Right atrium auricular region (tissue), 2 donors: ENCODE measurements around the gene NPIPB8. TPM values are rescaled to one million over a fixed set of nuclear protein-coding genes. Genes with fewer than 3 reads are reported as not detected.
"Not testable (repeated sequence)": the region's sequence is repeated elsewhere in the genome, so short reads cannot be mapped to it uniquely, and the experiment has no call there.

Source experiments
- DNase-seq: peaks from one replicate; pipeline ENCODE4 v3.0.0-alpha.2; 2019; ENCODE audit warnings: low spot score
- H3K27ac ChIP-seq, 2 donors: fragments of 200-600 bp; sonication (generic); 1 replicate in 1 of 2; 2 replicates in 1 of 2; pipeline ENCODE4 v1.5.1; 2016 to 2019
- H3K27me3 ChIP-seq, 2 donors: fragments of 200-600 bp; sonication (generic); one replicate each; pipeline versions ENCODE4 v1.5.1 to v1.6.0; 2017 to 2019
- H3K36me3 ChIP-seq: fragments of 200-600 bp; sonication (generic); one replicate; pipeline ENCODE4 v1.5.1; 2016
- H3K4me1 ChIP-seq, 2 donors: fragments of 200-600 bp; sonication (generic); one replicate each; pipeline versions ENCODE4 v1.5.1 to v1.6.0; 2017 to 2019
- H3K4me3 ChIP-seq, 2 donors: fragments of 200-600 bp; sonication (generic); 1 replicate in 1 of 2; 2 replicates in 1 of 2; pipeline ENCODE4 v1.5.1; 2017 to 2019; ENCODE audit warnings: mild to moderate bottlenecking in 1 of 2, moderate library complexity in 1 of 2
- H3K9me3 ChIP-seq, 2 donors: fragments of 200-600 bp; sonication (generic); one replicate each; pipeline ENCODE4 v1.5.1; 2019
- CTCF ChIP-seq, 2 donors: fragments of 200-600 bp; sonication (generic); IDR thresholded peaks; one replicate each; pipeline ENCODE4 v1.5.1; 2019; ENCODE audit warnings: antibody characterized with exemption in 2 of 2
- total RNA-seq, 2 donors: library from RNA; depleted of rRNA; stranded (reverse); fragments of >200 nt; gene quantifications; one replicate each; pipeline ENCODE4 v1.1.0, GENCODE V29; 2016

NPIPB8 gene
- total RNA-seq, 2 donors from 2014 or later: not detected

DNA sequence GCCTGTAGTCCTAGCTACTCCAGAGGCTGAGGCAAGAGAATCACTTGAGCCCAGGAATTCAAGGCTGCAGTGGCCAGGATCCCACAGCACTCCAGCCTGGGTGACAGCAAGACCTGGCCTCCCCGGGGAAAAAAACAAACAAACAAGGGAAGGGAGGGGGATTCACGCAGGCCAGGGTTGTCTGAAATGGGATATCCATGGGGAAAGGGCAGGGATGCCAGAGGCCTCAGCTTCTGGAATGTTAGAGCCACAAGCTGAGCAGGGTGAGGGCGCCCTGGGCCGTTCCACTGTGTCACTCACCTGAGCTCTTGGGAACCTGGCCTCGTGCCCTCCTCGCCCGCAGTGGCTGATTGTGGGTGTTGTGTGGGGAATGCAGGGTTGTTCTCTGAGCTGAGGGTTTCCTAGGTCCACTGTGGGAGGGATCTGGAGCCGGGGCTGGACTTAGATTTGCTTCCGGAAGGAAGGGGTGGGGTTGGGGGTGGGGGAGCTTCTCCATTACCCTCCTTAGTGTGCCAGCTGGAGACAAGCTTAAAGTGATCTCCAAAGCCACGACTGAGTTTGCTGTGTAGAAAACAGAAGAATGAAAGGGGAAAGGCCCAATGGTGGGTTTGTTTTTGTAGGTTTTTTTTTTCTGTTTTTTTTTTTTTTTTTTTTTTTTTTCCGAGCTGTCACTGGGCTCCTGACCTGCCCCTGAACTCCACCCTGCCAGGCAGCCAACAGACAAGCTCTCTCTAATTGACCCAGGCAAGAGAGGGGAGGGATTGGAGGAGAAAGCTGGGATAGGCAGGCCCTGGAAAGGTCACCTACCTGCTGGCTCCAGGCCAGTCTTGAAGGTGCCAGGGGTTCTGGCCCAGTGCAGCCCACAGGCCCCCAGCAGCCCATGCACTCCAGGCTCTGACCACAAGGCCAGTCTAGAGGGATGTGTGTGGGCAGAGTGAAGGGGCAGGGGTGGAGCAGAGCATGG, 28.0 kb upstream of the NPIPB8 start, which contains the start of gene SULT1A1:
SULT1A1 (minus strand) TSS at position 414 of the 964 bp plus-strand sequence. CDS start 1,189 bp downstream, outside the sequence.
- Histone ChIP-seq H3K27ac (peak within 1 kb of the TSS; percentile 19 to 62), H3K36me3 (no peaks in the 10 kb centered on the region), H3K4me1 (peaks cover 0 to 22% of the 10 kb centered on the region in 2 donors), H3K9me3 (no peaks in the 10 kb centered on the region), H3K4me3 (peak within 1 kb of the TSS; percentile 16 to 48), H3K27me3 (no peaks in the 10 kb centered on the region)
- peak; percentile 84 for DNase-seq
- TF ChIP-seq CTCF (IDR thresholded peaks at IDR 0.05): no peak

DNA sequence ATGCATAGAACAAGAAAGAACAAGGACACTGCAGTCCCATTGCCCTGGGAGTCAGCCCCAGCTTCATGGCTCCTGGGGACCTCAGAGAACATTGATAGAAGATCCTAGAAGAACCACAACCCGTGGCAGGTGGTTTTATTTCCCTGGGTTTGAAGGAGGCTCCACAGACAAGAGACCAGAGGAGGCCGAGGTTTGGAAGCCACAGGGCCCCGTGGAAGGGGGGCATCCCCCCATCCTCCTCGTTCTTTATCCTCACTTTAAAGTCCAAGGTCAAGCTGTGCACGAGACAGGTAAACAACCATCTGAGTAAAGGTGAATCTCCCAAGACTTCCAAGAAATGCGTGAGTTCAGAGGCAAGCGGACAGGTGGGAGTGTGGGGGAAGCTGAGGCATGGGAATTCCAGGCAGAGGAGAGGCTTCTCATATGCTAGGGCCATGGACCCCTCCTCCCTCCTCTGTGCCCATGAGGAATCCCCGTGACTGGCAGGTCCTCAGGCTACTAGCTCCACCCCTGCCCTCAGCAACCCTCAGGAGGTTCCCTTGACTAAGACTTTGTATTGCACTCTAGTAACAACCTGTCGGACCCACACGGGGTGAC, 27.2 kb upstream of the NPIPB8 start:
- DNase-seq: no peak
- no peaks in the 10 kb centered on the region for H3K9me3 ChIP-seq
- H3K27ac ChIP-seq: peak overlapping the region in 1 of 2 donors; percentile 62
- no peaks in the 10 kb centered on the region for H3K36me3 ChIP-seq
- no peak overlapping the region for H3K4me3 ChIP-seq
- H3K27me3 ChIP-seq: no peaks in the 10 kb centered on the region
- peaks cover 0 to 22% of the 10 kb centered on the region in 2 donors for H3K4me1 ChIP-seq
- TF ChIP-seq CTCF (IDR thresholded peaks at IDR 0.05): no peak

- not testable (repeated sequence) for H3K27me3 ChIP-seq, H3K36me3 ChIP-seq, H3K9me3 ChIP-seq, H3K27ac ChIP-seq, H3K4me3 ChIP-seq, DNase-seq
- peaks cover 0 to 22% of the 10 kb centered on the region in 2 donors for H3K4me1 ChIP-seq
These were observed 25.2 kb upstream of the NPIPB8 start for GRCh38 chr16:28612359-28613280.

DNA sequence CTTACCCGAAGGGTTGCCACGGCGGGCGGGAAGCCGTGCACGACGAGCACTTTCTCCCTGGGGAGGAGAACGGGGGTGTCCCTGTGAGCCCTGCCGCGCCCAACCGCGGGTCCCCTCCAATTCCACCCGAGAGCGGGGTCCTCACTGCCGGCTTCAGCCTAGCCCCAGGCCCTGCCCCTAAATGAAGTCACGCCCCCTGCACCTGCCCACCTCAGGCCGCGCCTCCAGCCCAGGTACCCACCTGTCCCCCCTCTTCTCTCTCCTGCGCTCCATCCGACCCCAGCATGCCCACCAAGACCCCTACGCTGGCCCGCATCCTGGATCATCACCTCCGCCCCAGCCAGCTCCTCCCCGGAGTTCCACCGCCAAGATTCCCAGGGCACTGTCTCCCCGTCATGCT, 24.0 kb upstream of the NPIPB8 start:
- H3K36me3 ChIP-seq, H3K9me3 ChIP-seq, H3K4me3 ChIP-seq, H3K27me3 ChIP-seq, DNase-seq, H3K27ac ChIP-seq: not testable (repeated sequence)
- peaks cover 0 to 19% of the 10 kb centered on the region in 2 donors for H3K4me1 ChIP-seq

DNA sequence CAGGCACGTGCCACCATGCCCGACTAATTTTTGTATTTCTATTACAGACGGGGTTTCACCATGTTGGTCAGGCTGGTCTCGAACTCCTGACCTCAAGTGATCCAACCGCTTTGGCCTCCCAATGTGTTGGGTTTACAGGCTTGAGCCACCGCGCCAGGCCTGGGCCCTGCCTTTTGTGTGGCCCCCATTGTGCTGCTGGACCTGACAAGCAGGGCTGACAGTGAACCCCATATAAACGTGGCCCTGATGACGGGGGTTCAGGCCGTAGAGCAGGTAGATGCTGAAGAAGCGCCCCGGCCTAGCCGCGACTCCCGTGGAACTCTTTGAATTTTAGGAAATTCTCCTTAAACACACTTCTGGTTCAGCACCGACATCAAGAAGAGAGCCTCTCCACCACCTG, 23.3 kb upstream of the NPIPB8 start:
- H3K9me3 ChIP-seq, H3K27me3 ChIP-seq, H3K27ac ChIP-seq, H3K36me3 ChIP-seq, H3K4me3 ChIP-seq: not testable (repeated sequence)
- H3K4me1 ChIP-seq: peaks cover 0 to 13% of the 10 kb centered on the region in 2 donors
- peak; percentile 55 for DNase-seq

- H3K27ac ChIP-seq, H3K4me1 ChIP-seq, H3K27me3 ChIP-seq, H3K4me3 ChIP-seq, H3K9me3 ChIP-seq, H3K36me3 ChIP-seq: not testable (repeated sequence)
- peak; percentile 76 for DNase-seq
- peak; percentile 72 to 76 for TF ChIP-seq CTCF (IDR thresholded peaks at IDR 0.05)
These were observed 22.2 kb upstream of the NPIPB8 start for GRCh38 chr16:28615486-28616223.

DNA sequence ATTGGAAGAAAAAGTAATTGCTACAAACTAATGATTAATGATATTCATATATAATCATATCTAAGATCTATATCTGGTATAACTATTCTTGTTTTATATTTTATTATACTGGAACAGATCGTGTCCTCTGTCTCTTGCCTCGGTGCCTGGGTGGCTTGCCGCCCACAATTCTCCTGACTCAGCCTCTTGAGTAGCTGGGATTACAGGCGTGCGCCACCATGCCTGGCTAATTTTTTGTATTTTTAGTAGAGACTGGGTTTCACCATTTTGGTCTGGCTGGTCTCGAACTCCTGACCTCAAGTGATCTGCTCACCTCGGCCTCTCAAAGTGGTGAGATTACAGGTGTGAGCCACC, 21.7 kb upstream of the NPIPB8 start:
- H3K27ac ChIP-seq, H3K9me3 ChIP-seq, H3K4me1 ChIP-seq, H3K27me3 ChIP-seq, DNase-seq, H3K4me3 ChIP-seq, H3K36me3 ChIP-seq: not testable (repeated sequence)
